ENCODE measurements around the gene ETV6.

DNA sequence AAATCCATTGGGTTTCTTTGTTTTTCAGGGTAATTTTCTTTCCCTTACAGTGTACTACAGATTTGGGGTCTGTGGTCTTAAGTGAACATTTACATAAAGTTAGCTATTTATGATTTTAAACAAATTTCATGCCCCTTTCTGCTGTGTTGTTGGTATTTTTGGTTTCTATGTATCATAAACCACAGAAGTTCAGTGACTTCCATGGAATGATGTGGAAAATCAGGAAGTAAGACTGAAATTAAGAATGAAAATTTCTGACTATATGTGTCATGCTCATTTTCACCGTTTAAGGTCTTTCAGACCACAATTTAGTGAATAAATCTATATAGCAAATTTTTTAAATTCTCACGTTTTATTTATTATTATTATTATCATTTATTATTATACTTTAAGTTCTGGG, 31.7 kb downstream of the ETV6 start:
- no peak for TF ChIP-seq CTCF (IDR thresholded peaks at IDR 0.05)
- no peak for TF ChIP-seq POLR2A (IDR thresholded peaks at IDR 0.05)
- TF ChIP-seq POLR2AphosphoS5 (IDR thresholded peaks at IDR 0.05): no peak
- no peak for TF ChIP-seq EP300 (IDR thresholded peaks at IDR 0.05)

Data from upper lobe of left lung (tissue), 4 donors.